ENCODE data around the gene CD300LF. TPM values are rescaled to one million over a fixed set of nuclear protein-coding genes. Genes with fewer than 3 reads are reported as not detected.

The CD300LF gene
- total and polyA plus RNA-seq, 2 donors from 2014 or later: 0.49 to 3.1 TPM

- TF ChIP-seq CTCF (IDR thresholded peaks at IDR 0.05; ENCODE audit: borderline replicate concordance, extremely low read depth, insufficient read depth): no peak
- intact Hi-C loops (cut with DNase I): no loop called here
- FAIRE-seq (no peak), DNase-seq (no peak)
- Histone ChIP-seq H3K27me3 (ENCODE audit: control insufficient read depth, insufficient read depth, low read length) (peaks cover 2% of the 10 kb centered on the region), H3K27ac (ENCODE audit: low read depth in 2 of 2, low read length in 2 of 2) (no peak overlapping the region), H3K36me3 (ENCODE audit: control insufficient read depth in 2 of 3, insufficient read depth in 3 of 3, low read length in 3 of 3) (no peaks in the 10 kb centered on the region), H3K4me3 (ENCODE audit: low read length in 3 of 3) (no peak overlapping the region), H3K9me3 (ENCODE audit: control insufficient read depth in 2 of 3, insufficient read depth in 1 of 3, low read length in 3 of 3) (no peaks in the 10 kb centered on the region), H3K9ac (ENCODE audit: low read length in 3 of 3) (no peak overlapping the region), H3K4me1 (ENCODE audit: control insufficient read depth in 2 of 3, insufficient read depth in 2 of 3, low read depth in 1 of 3, low read length in 3 of 3) (no peaks in the 10 kb centered on the region)
Measured at GRCh38 chr17:74663561-74663960, 49.2 kb downstream of the CD300LF start.

- peak; percentile 87 for FAIRE-seq
- Histone ChIP-seq H3K4me1 (ENCODE audit: control insufficient read depth in 2 of 3, insufficient read depth in 2 of 3, low read depth in 1 of 3, low read length in 3 of 3) (no peaks in the 10 kb centered on the region), H3K27me3 (ENCODE audit: control insufficient read depth, insufficient read depth, low read length) (peaks cover 2% of the 10 kb centered on the region), H3K9me3 (ENCODE audit: control insufficient read depth in 2 of 3, insufficient read depth in 1 of 3, low read length in 3 of 3) (no peaks in the 10 kb centered on the region), H3K9ac (ENCODE audit: low read length in 3 of 3) (no peak overlapping the region), H3K27ac (ENCODE audit: low read depth in 2 of 2, low read length in 2 of 2) (no peak overlapping the region), H3K4me3 (ENCODE audit: low read length in 3 of 3) (no peak overlapping the region), H3K36me3 (ENCODE audit: control insufficient read depth in 2 of 3, insufficient read depth in 3 of 3, low read length in 3 of 3) (no peaks in the 10 kb centered on the region)
- intact Hi-C loops (cut with DNase I): no loop called here
- TF ChIP-seq CTCF (IDR thresholded peaks at IDR 0.05; ENCODE audit: borderline replicate concordance, extremely low read depth, insufficient read depth): no peak
- DNase-seq: no peak
Measured at GRCh38 chr17:74659889-74660288, 52.8 kb downstream of the CD300LF start.

GRCh38 chr17:74658620-74659019 is 54.1 kb downstream of the CD300LF start:
- Histone ChIP-seq H3K9ac (ENCODE audit: low read length in 3 of 3) (no peak overlapping the region), H3K27me3 (ENCODE audit: control insufficient read depth, insufficient read depth, low read length) (no peaks in the 10 kb centered on the region), H3K36me3 (ENCODE audit: control insufficient read depth in 2 of 3, insufficient read depth in 3 of 3, low read length in 3 of 3) (no peaks in the 10 kb centered on the region), H3K9me3 (ENCODE audit: control insufficient read depth in 2 of 3, insufficient read depth in 1 of 3, low read length in 3 of 3) (no peaks in the 10 kb centered on the region), H3K27ac (ENCODE audit: low read depth in 2 of 2, low read length in 2 of 2) (no peak overlapping the region), H3K4me1 (ENCODE audit: control insufficient read depth in 2 of 3, insufficient read depth in 2 of 3, low read depth in 1 of 3, low read length in 3 of 3) (no peaks in the 10 kb centered on the region), H3K4me3 (ENCODE audit: low read length in 3 of 3) (no peak overlapping the region)
- intact Hi-C loops (cut with DNase I): no loop called here
- no peak for DNase-seq
- no peak for FAIRE-seq
- TF ChIP-seq CTCF (IDR thresholded peaks at IDR 0.05; ENCODE audit: borderline replicate concordance, extremely low read depth, insufficient read depth): no peak

- peak in 4 of 5 donors; percentile 31 to 51 (median 34) for DNase-seq
- Histone ChIP-seq H3K27me3 (ENCODE audit: control insufficient read depth, insufficient read depth, low read length) (no peaks in the 10 kb centered on the region), H3K9ac (ENCODE audit: low read length in 3 of 3) (no peak overlapping the region), H3K36me3 (ENCODE audit: control insufficient read depth in 2 of 3, insufficient read depth in 3 of 3, low read length in 3 of 3) (no peaks in the 10 kb centered on the region), H3K4me3 (ENCODE audit: low read length in 3 of 3) (no peak overlapping the region), H3K9me3 (ENCODE audit: control insufficient read depth in 2 of 3, insufficient read depth in 1 of 3, low read length in 3 of 3) (no peaks in the 10 kb centered on the region), H3K4me1 (ENCODE audit: control insufficient read depth in 2 of 3, insufficient read depth in 2 of 3, low read depth in 1 of 3, low read length in 3 of 3) (no peaks in the 10 kb centered on the region), H3K27ac (ENCODE audit: low read depth in 2 of 2, low read length in 2 of 2) (no peak overlapping the region)
- intact Hi-C loops (cut with DNase I): no loop called here
- TF ChIP-seq CTCF (IDR thresholded peaks at IDR 0.05; ENCODE audit: borderline replicate concordance, extremely low read depth, insufficient read depth): no peak
- FAIRE-seq: no peak
Measured at GRCh38 chr17:74654742-74655141, 58.0 kb downstream of the CD300LF start.

Measured in kidney (tissue), 14 donors.